Activated CD8-positive, alpha-beta memory T cell treated with anti-CD3 and anti-CD28 coated beads for 1 hour (primary cell): ENCODE measurements around the gene KLF13.

ENCODE experiments used
- DNase-seq, 2 donors: peaks; one replicate each; pipeline ENCODE4 v3.0.0-alpha.2; 2020; ENCODE audit warnings: low read depth in 1 of 2; ENCODE audit errors: extremely low read depth in 1 of 2

The KLF13 gene

GRCh38 chr15:31298707-31299172 is 27.9 kb upstream of the KLF13 start:
- no peak for DNase-seq

GRCh38 chr15:31300208-31300661 is 26.4 kb upstream of the KLF13 start:
- DNase-seq, result no peak

GRCh38 chr15:31300981-31301672 is 25.5 kb upstream of the KLF13 start:
- no peak for DNase-seq

GRCh38 chr15:31301673-31301990 is 25.0 kb upstream of the KLF13 start:
- no peak for DNase-seq

GRCh38 chr15:31302029-31302657 is 24.5 kb upstream of the KLF13 start:
- DNase-seq, result no peak

GRCh38 chr15:31302778-31303725 is 23.6 kb upstream of the KLF13 start:
- no peak for DNase-seq

- DNase-seq, result no peak
Measured at GRCh38 chr15:31303726-31304648, 22.6 kb upstream of the KLF13 start.

- DNase-seq, result no peak
Measured at GRCh38 chr15:31304751-31305365, 21.8 kb upstream of the KLF13 start.

GRCh38 chr15:31305375-31305774 is 21.3 kb upstream of the KLF13 start:
- DNase-seq, result no peak

- no peak for DNase-seq
Measured at GRCh38 chr15:31305796-31306425, 20.7 kb upstream of the KLF13 start.

GRCh38 chr15:31306426-31307269 is 20.0 kb upstream of the KLF13 start:
- DNase-seq, result no peak

GRCh38 chr15:31307270-31308184 is 19.1 kb upstream of the KLF13 start:
- no peak for DNase-seq

- DNase-seq, result no peak
Measured at GRCh38 chr15:31308185-31308639, 18.4 kb upstream of the KLF13 start.

- no peak for DNase-seq
Measured at GRCh38 chr15:31309893-31310606, 16.6 kb upstream of the KLF13 start.

- DNase-seq, result no peak
Measured at GRCh38 chr15:31311735-31312619, 14.7 kb upstream of the KLF13 start.

GRCh38 chr15:31313223-31313622 is 13.4 kb upstream of the KLF13 start:
- no peak for DNase-seq
